CD14-positive monocyte (primary cell): ENCODE data around the gene QPCT. TPM values are rescaled to one million over a fixed set of nuclear protein-coding genes. Genes with fewer than 3 reads are reported as not detected.

Source experiments
- DNase-seq, 3 donors: peaks; one replicate each; pipeline ENCODE4 v3.0.0-alpha.2; 2011 to 2022
- H2AFZ ChIP-seq: 2 replicates; pipeline ENCODE4 v1.6.0; 2012; ENCODE audit warnings: mild to moderate bottlenecking, low read depth, low read length, inconsistent platforms; ENCODE audit not compliant: insufficient read depth, poor library complexity, severe bottlenecking
- H3K27ac ChIP-seq, 2 donors: 1 replicate in 1 of 2; 2 replicates in 1 of 2; pipeline ENCODE4 v1.5.1; 2012 to 2013; ENCODE audit warnings: low read length in 2 of 2, control low read depth in 1 of 2, inconsistent platforms in 1 of 2, low read depth in 1 of 2, mild to moderate bottlenecking in 1 of 2
- H3K27me3 ChIP-seq, 2 donors: one replicate each; pipeline versions ENCODE4 v1.6.0 to v1.6.1; 2011 to 2013; ENCODE audit warnings: low read length in 2 of 2; ENCODE audit not compliant: control insufficient read depth in 2 of 2, insufficient read depth in 2 of 2
- H3K36me3 ChIP-seq, 2 donors: replicated peaks in 1 of 2; 1 replicate in 1 of 2; 2 replicates in 1 of 2; pipeline versions ENCODE4 v1.5.1 to v1.6.1; 2012 to 2013; ENCODE audit warnings: low read length in 2 of 2, control low read depth in 1 of 2, inconsistent platforms in 1 of 2, mild to moderate bottlenecking in 1 of 2; ENCODE audit not compliant: insufficient read depth in 2 of 2, control insufficient read depth in 1 of 2
- H3K4me1 ChIP-seq, 2 donors: 1 replicate in 1 of 2; 2 replicates in 1 of 2; pipeline versions ENCODE4 v1.5.1 to v1.6.1; 2012 to 2013; ENCODE audit warnings: low read length in 2 of 2, control low read depth in 1 of 2, inconsistent platforms in 1 of 2, mild to moderate bottlenecking in 1 of 2, moderate library complexity in 1 of 2; ENCODE audit not compliant: insufficient read depth in 2 of 2, control insufficient read depth in 1 of 2
- H3K4me2 ChIP-seq: replicated peaks from 2 replicates; pipeline ENCODE3; 2012; ENCODE audit warnings: low read length, moderate library complexity, mild to moderate bottlenecking; ENCODE audit not compliant: poor library complexity, severe bottlenecking; ENCODE audit errors: extremely low read depth
- H3K4me3 ChIP-seq, 3 experiments: fragments of 200-600 bp in 1 of 3; sonication (generic) in 1 of 3; replicated peaks in 1 of 3; 1 replicate in 2 of 3; 2 replicates in 1 of 3; pipeline ENCODE4 v1.5.1; 2011 to 2013; ENCODE audit warnings: low read length in 3 of 3, mild to moderate bottlenecking in 3 of 3, control low read depth in 2 of 3, low read depth in 2 of 3, inconsistent platforms in 1 of 3, moderate library complexity in 1 of 3
- H3K79me2 ChIP-seq: 2 replicates; pipeline ENCODE4 v1.6.0; 2012; ENCODE audit warnings: mild to moderate bottlenecking, control low read depth, inconsistent platforms, low read length, moderate library complexity; ENCODE audit not compliant: insufficient read depth
- H3K9ac ChIP-seq: 2 replicates; pipeline ENCODE4 v1.6.0; 2017; ENCODE audit warnings: low read length, mild to moderate bottlenecking; ENCODE audit not compliant: insufficient read depth, poor library complexity, severe bottlenecking
- H3K9me3 ChIP-seq, 2 donors: replicated peaks in 1 of 2; 1 replicate in 1 of 2; 2 replicates in 1 of 2; pipeline versions ENCODE4 v1.5.1 to v1.6.1; 2012 to 2013; ENCODE audit warnings: low read length in 2 of 2, control low read depth in 1 of 2; ENCODE audit not compliant: control insufficient read depth in 1 of 2, insufficient read depth in 1 of 2
- H4K20me1 ChIP-seq: 2 replicates; pipeline ENCODE4 v1.6.0; 2012; ENCODE audit warnings: mild to moderate bottlenecking, low read length, control low read depth, moderate library complexity; ENCODE audit not compliant: insufficient read depth
- H3K27ac Mint-ChIP-seq, 7 donors: one replicate each; pipeline ENCODE4 v1.8.0; 2020; ENCODE audit warnings: mild to moderate bottlenecking in 7 of 7, mixed read lengths in 7 of 7, moderate library complexity in 6 of 7, inconsistent platforms in 2 of 7
- H3K27me3 Mint-ChIP-seq, 3 donors: one replicate each; pipeline ENCODE4 v1.8.0; 2021 to 2022; ENCODE audit warnings: low read depth in 3 of 3, mild to moderate bottlenecking in 3 of 3, mixed read lengths in 3 of 3, moderate library complexity in 3 of 3, inconsistent platforms in 1 of 3
- H3K36me3 Mint-ChIP-seq, 2 donors: one replicate each; pipeline ENCODE4 v1.8.0; 2020; ENCODE audit warnings: mixed read lengths in 2 of 2, inconsistent platforms in 1 of 2, mild to moderate bottlenecking in 1 of 2
- H3K4me1 Mint-ChIP-seq: one replicate; pipeline ENCODE4 v1.8.0; 2020; ENCODE audit warnings: mild to moderate bottlenecking, mixed read lengths
- H3K4me3 Mint-ChIP-seq, 2 donors: one replicate each; pipeline ENCODE4 v1.8.0; 2020; ENCODE audit warnings: mild to moderate bottlenecking in 2 of 2, mixed read lengths in 2 of 2, moderate library complexity in 1 of 2
- H3K9me3 Mint-ChIP-seq, 7 donors: one replicate each; pipeline ENCODE4 v1.8.0; 2020 to 2022; ENCODE audit warnings: mixed read lengths in 7 of 7, mild to moderate bottlenecking in 6 of 7, moderate library complexity in 6 of 7, inconsistent platforms in 2 of 7
- WGBS: methylation state at CpG from one replicate; pipeline ENCODE4 v1.1.5; 2013; ENCODE audit warnings: missing lambda C conversion rate; ENCODE audit not compliant: insufficient coverage; 5-methylcytosine and 5-hydroxymethylcytosine counted together
- intact Hi-C, 2 donors: fragments of 100-400 bp; cut with micrococcal nuclease; formaldehyde crosslinking; loops; one replicate each; pipeline versions ENCODE4 v1.15.0 to v1.15.1; 2023
- polyA plus RNA-seq, 3 donors: library from polyadenylated mRNA; depleted of rRNA in 1 of 3; unstranded in 2 of 3; stranded (reverse) in 1 of 3; fragments of 300-500 nt in 2 of 3; fragments of >200 nt in 1 of 3; fragmentation: Illumina TruSeq in 2 of 3; gene quantifications; 1 replicate in 2 of 3; 2 replicates in 1 of 3; pipeline ENCODE4 v1.2.3, GENCODE V29; 2012 to 2021
- TF ChIP-seq, protein P1 (sequence below): fragments of 200-600 bp; IDR thresholded peaks from one replicate; pipeline ENCODE4 v1.8.0; 2022; ENCODE audit warnings: antibody characterized with exemption, mild to moderate bottlenecking

The QPCT gene
- polyA plus RNA-seq, 3 donors: 54.7 to 302 (median 272) TPM

DNA sequence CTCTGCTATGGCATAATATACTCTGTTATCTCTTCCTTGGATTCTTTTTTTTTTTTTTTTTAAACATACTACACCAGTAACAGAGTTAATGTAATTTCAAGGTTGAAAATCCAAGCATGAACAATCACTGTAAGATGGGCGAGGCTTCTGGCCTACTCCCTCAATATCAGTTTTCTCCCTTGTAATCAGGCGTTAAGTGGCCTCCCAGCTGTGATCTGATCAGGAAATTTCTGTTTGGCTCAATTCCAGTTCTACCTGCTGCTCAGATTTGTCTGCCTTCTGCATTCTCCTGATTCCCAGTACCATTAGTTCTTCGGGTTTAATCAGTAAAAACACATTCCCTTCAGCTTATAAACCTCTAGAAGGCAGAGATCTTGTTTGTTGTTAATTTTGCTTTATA, 38.4 kb upstream of the QPCT start:
- H3K4me1 Mint-ChIP-seq: peaks cover 20% of the 10 kb centered on the region

DNA sequence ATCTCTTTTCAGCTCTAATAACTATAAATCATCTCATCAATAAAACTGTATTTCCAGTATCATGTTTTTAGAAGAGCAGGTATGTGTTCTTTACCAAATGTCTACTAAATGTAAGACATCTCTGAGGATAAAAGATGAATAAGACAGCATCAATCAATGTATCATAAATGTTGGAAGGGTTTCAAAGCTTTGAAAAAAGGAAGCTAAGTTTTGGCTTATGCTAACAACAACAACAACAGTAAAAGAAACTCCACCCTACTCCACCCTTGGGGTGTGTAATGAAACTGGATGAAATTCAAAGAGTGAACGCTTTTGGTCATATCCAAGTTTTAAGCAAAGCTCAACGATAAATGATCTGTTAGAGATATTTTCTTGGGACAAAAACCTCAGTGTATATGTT, 36.9 kb upstream of the QPCT start:
- H3K9me3 Mint-ChIP-seq: peaks cover 0 to 3% (median 0%) of the 10 kb centered on the region in 7 donors
- no peak overlapping the region for H3K9ac ChIP-seq
- intact Hi-C loops: no loop called here
- peaks cover 0 to 7% of the 10 kb centered on the region in 2 donors for H3K4me1 ChIP-seq
- peaks cover 17% of the 10 kb centered on the region for H3K4me1 Mint-ChIP-seq
- peaks cover 14 to 20% of the 10 kb centered on the region in 2 donors for H3K36me3 Mint-ChIP-seq
- H3K27me3 ChIP-seq: no peaks in the 10 kb centered on the region
- TF ChIP-seq, protein P1, sequence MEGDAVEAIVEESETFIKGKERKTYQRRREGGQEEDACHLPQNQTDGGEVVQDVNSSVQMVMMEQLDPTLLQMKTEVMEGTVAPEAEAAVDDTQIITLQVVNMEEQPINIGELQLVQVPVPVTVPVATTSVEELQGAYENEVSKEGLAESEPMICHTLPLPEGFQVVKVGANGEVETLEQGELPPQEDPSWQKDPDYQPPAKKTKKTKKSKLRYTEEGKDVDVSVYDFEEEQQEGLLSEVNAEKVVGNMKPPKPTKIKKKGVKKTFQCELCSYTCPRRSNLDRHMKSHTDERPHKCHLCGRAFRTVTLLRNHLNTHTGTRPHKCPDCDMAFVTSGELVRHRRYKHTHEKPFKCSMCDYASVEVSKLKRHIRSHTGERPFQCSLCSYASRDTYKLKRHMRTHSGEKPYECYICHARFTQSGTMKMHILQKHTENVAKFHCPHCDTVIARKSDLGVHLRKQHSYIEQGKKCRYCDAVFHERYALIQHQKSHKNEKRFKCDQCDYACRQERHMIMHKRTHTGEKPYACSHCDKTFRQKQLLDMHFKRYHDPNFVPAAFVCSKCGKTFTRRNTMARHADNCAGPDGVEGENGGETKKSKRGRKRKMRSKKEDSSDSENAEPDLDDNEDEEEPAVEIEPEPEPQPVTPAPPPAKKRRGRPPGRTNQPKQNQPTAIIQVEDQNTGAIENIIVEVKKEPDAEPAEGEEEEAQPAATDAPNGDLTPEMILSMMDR: no peak
- no peaks in the 10 kb centered on the region for H3K27me3 Mint-ChIP-seq
- H3K4me3 ChIP-seq: no peak overlapping the region
- peaks cover 97% of the 10 kb centered on the region for H3K79me2 ChIP-seq
- DNase-seq: no peak
- no peak overlapping the region for H3K27ac ChIP-seq
- H3K36me3 ChIP-seq: peaks cover 0 to 7% of the 10 kb centered on the region in 2 donors
- WGBS: no CpG with 5 or more reads among the region's 2 CpGs
- H3K4me3 Mint-ChIP-seq: no peak overlapping the region
- no peaks in the 10 kb centered on the region for H3K9me3 ChIP-seq
- peaks cover 63% of the 10 kb centered on the region for H4K20me1 ChIP-seq
- H3K4me2 ChIP-seq: no peak overlapping the region
- H3K27ac Mint-ChIP-seq: no peak overlapping the region
- no peak overlapping the region for H2AFZ ChIP-seq

More for the DNA sequence above, 38.4 kb upstream of the QPCT start:
- Histone ChIP-seq H3K79me2 (peaks cover 97% of the 10 kb centered on the region), H2AFZ (no peak overlapping the region), H3K4me1 (peaks cover 0 to 7% of the 10 kb centered on the region in 2 donors), H3K9me3 (no peaks in the 10 kb centered on the region), H3K36me3 (peaks cover 0 to 7% of the 10 kb centered on the region in 2 donors), H3K9ac (no peak overlapping the region), H3K27ac (peak overlapping the region in 1 of 2 donors; percentile 48), H4K20me1 (peaks cover 61% of the 10 kb centered on the region), H3K4me3 (no peak overlapping the region), H3K4me2 (no peak overlapping the region), H3K27me3 (no peaks in the 10 kb centered on the region)
- H3K4me3 Mint-ChIP-seq: no peak overlapping the region
- H3K36me3 Mint-ChIP-seq: peaks cover 9 to 20% of the 10 kb centered on the region in 2 donors
- TF ChIP-seq, protein P1: no peak
- no peak for DNase-seq
- 94% methylated on average over 2 of the region's 3 CpGs for WGBS
- no peaks in the 10 kb centered on the region for H3K27me3 Mint-ChIP-seq
- H3K9me3 Mint-ChIP-seq: peaks cover 0 to 3% (median 0%) of the 10 kb centered on the region in 7 donors
- intact Hi-C loops: no loop called here
- H3K27ac Mint-ChIP-seq: peak overlapping the region in 1 of 7 donors; percentile 60
